CD4-positive, alpha-beta T cell (primary cell): Measurements from ENCODE around the gene CEP112. TPM values are rescaled to one million over a fixed set of nuclear protein-coding genes. Genes with fewer than 3 reads are reported as not detected.

Experiments used
- ATAC-seq: fragments of 200-7000 bp; cut with Tn5 transposase; one replicate; pipeline ENCODE4 v1.10.0; 2022; ENCODE audit warnings: mild to moderate bottlenecking; ENCODE audit not compliant: poor library complexity
- CTCF ChIA-PET: fragments of 350-600 bp; sonication (Branson Sonifier 250); formaldehyde crosslinking; loops from one replicate; lab custom pipeline; 2021; ENCODE audit warnings: antibody characterized with exemption, inconsistent platforms; lab: Charles Lee
- POLR2A ChIA-PET: fragments of 350-600 bp; sonication (Branson Sonifier 250); formaldehyde crosslinking; loops from one replicate; lab custom pipeline; 2021; ENCODE audit warnings: antibody characterized with exemption, inconsistent platforms; lab: Charles Lee
- DNase-seq, 14 experiments: peaks; one replicate each; pipeline ENCODE4 v3.0.0-alpha.2; 2013 to 2020; ENCODE audit warnings: mixed read lengths in 2 of 14
- H3K27ac ChIP-seq, 2 donors: one replicate each; pipeline versions ENCODE4 v1.5.1 to v1.7.0; 2013; ENCODE audit warnings: low read length in 2 of 2, low read depth in 1 of 2, mild to moderate bottlenecking in 1 of 2
- H3K27me3 ChIP-seq, 2 experiments: 1 replicate in 1 of 2; 2 replicates in 1 of 2; pipeline versions ENCODE4 v1.6.1 to v1.7.0; 2013; ENCODE audit warnings: low read length in 2 of 2, control low read depth in 1 of 2, mild to moderate bottlenecking in 1 of 2, moderate library complexity in 1 of 2; ENCODE audit not compliant: insufficient read depth in 2 of 2, control insufficient read depth in 1 of 2
- H3K36me3 ChIP-seq: one replicate; pipeline ENCODE4 v1.6.1; 2013; ENCODE audit warnings: low read length, control low read depth; ENCODE audit not compliant: insufficient read depth
- H3K4me1 ChIP-seq: one replicate; pipeline ENCODE4 v1.6.1; 2013; ENCODE audit warnings: low read length, control low read depth; ENCODE audit not compliant: insufficient read depth
- H3K4me3 ChIP-seq: one replicate; pipeline ENCODE4 v1.5.1; 2013; ENCODE audit warnings: mild to moderate bottlenecking, low read length, moderate library complexity
- H3K9me3 ChIP-seq, 2 experiments: 1 replicate in 1 of 2; 2 replicates in 1 of 2; pipeline versions ENCODE4 v1.6.1 to v1.7.0; 2013; ENCODE audit warnings: low read length in 2 of 2, mild to moderate bottlenecking in 2 of 2, control low read depth in 1 of 2, moderate library complexity in 1 of 2; ENCODE audit not compliant: control insufficient read depth in 1 of 2, insufficient read depth in 1 of 2
- H3K27ac Mint-ChIP-seq: one replicate; pipeline ENCODE4 v1.8.0; 2020; ENCODE audit warnings: mixed read lengths
- H3K27me3 Mint-ChIP-seq: one replicate; pipeline ENCODE4 v1.8.0; 2021; ENCODE audit warnings: mixed read lengths
- H3K36me3 Mint-ChIP-seq: one replicate; pipeline ENCODE4 v1.8.0; 2021; ENCODE audit warnings: low read depth, mixed read lengths
- H3K4me1 Mint-ChIP-seq: one replicate; pipeline ENCODE4 v1.8.0; 2021; ENCODE audit warnings: low read depth, mixed read lengths
- H3K4me3 Mint-ChIP-seq: one replicate; pipeline ENCODE4 v1.8.0; 2020; ENCODE audit warnings: mild to moderate bottlenecking, mixed read lengths
- H3K9me3 Mint-ChIP-seq: one replicate; pipeline ENCODE4 v1.8.0; 2020; ENCODE audit warnings: mixed read lengths
- intact Hi-C, 2 experiments: fragments of 100-400 bp; cut with DNase I in 1 of 2; cut with micrococcal nuclease in 1 of 2; formaldehyde crosslinking; loops; one replicate each; pipeline versions ENCODE4 v1.15.1 to v1.9.0; 2023 to 2025; cut with DNase I, micrococcal nuclease
- total RNA-seq, 174 experiments: library from RNA in 2 of 174; stranded (reverse) in 2 of 174; gene quantifications; one replicate each; pipeline ENCODE4 v1.2.3 and lab custom pipeline; 2021 to 2026
- TF ChIP-seq, protein P1 (sequence below): fragments of 200-600 bp; IDR thresholded peaks from one replicate; pipeline ENCODE4 v1.8.0; 2022; ENCODE audit warnings: antibody characterized with exemption, mild to moderate bottlenecking

The CEP112 gene
- total RNA-seq, 2 experiments from 2014 or later: 1.6 to 2.2 TPM

DNA sequence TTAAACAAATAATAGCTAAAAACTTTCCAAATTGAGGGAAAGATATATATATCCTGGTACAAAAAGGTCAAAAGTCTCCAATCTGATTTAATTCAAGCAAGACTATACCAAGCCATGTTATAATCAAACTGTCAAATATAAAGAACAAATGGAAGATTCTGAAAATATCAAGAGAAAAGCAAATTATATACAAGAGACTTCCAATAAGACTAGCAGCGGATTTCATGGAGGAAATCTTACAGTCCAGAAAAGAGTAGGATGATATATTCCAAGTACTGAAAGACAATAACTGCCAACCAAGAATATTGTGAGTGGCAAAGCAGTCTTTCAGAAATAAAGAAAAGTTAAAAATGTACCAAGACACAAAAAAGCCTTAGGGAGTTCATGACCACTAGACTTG is 102.2 kb downstream of the CEP112 start:
- intact Hi-C loops: no loop called here
- ChIA-PET CTCF (no interaction called here), POLR2A (no interaction called here)

DNA sequence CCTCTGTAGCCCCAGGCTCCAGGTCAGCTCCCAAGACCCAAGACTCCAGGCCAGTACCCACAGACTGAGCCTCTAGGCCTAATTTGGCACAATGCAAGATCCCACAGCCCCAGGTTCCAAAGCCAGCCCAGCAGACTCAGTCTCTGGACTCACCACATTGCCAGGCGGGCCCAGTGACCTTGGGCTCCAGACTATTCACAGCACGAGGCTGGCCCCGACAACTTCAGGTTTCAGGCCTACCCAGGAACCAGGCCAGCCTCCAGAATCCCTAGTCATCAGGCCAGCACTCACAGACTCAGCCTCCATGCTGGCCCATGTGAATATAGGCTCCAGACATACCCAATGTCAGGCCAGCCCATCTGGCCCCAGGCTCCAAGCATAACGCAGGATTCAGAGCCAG is 103.8 kb downstream of the CEP112 start:
- Histone ChIP-seq H3K9me3 (peaks cover 14 to 15% of the 10 kb centered on the region in 2 experiments), H3K4me1 (no peaks in the 10 kb centered on the region), H3K36me3 (no peaks in the 10 kb centered on the region), H3K27ac (no peak overlapping the region), H3K27me3 (no peaks in the 10 kb centered on the region), H3K4me3 (no peak overlapping the region)
- H3K27me3 Mint-ChIP-seq: no peaks in the 10 kb centered on the region
- H3K4me1 Mint-ChIP-seq: no peaks in the 10 kb centered on the region
- ATAC-seq (no peak), DNase-seq (no peak)
- intact Hi-C loops: no loop called here
- H3K36me3 Mint-ChIP-seq: peaks cover 2% of the 10 kb centered on the region
- CTCF ChIA-PET: no interaction called here
- TF ChIP-seq, protein P1, sequence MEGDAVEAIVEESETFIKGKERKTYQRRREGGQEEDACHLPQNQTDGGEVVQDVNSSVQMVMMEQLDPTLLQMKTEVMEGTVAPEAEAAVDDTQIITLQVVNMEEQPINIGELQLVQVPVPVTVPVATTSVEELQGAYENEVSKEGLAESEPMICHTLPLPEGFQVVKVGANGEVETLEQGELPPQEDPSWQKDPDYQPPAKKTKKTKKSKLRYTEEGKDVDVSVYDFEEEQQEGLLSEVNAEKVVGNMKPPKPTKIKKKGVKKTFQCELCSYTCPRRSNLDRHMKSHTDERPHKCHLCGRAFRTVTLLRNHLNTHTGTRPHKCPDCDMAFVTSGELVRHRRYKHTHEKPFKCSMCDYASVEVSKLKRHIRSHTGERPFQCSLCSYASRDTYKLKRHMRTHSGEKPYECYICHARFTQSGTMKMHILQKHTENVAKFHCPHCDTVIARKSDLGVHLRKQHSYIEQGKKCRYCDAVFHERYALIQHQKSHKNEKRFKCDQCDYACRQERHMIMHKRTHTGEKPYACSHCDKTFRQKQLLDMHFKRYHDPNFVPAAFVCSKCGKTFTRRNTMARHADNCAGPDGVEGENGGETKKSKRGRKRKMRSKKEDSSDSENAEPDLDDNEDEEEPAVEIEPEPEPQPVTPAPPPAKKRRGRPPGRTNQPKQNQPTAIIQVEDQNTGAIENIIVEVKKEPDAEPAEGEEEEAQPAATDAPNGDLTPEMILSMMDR: no peak
- H3K9me3 Mint-ChIP-seq: peaks cover 8% of the 10 kb centered on the region
- POLR2A ChIA-PET: no interaction called here
- no peak overlapping the region for H3K27ac Mint-ChIP-seq
- no peak overlapping the region for H3K4me3 Mint-ChIP-seq

More for the DNA sequence above, 102.2 kb downstream of the CEP112 start:
- no peaks in the 10 kb centered on the region for H3K27me3 ChIP-seq
- H3K4me3 ChIP-seq: no peak overlapping the region
- H3K4me1 ChIP-seq: no peaks in the 10 kb centered on the region
- TF ChIP-seq, protein P1: no peak
- no peak overlapping the region for H3K4me3 Mint-ChIP-seq
- no peaks in the 10 kb centered on the region for H3K36me3 Mint-ChIP-seq
- no peak overlapping the region for H3K27ac Mint-ChIP-seq
- H3K36me3 ChIP-seq: no peaks in the 10 kb centered on the region
- no peaks in the 10 kb centered on the region for H3K27me3 Mint-ChIP-seq
- DNase-seq (no peak), ATAC-seq (no peak)
- peaks cover 7% of the 10 kb centered on the region for H3K9me3 Mint-ChIP-seq
- H3K9me3 ChIP-seq: peaks cover 11 to 14% of the 10 kb centered on the region in 2 experiments
- H3K27ac ChIP-seq: no peak overlapping the region
- H3K4me1 Mint-ChIP-seq: no peaks in the 10 kb centered on the region

DNA sequence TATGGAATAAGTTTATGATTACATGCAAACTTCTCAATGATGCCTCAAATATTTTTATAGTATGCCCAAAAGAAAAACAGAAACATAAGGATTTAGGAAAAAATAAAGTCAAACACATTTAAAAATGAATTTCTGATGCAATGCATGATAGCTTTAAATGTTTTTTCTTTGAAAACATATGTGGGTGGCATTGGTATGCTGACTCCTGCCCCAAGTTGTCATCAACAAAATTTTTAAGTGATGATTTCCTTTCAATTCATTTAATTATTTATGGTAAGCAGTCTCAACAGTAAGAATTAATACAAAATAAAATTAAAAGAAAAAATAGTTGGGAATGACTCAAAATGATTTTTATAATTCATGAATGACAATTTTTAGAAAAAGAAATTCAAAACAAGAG is 104.9 kb downstream of the CEP112 start:
- H3K36me3 Mint-ChIP-seq: peaks cover 4% of the 10 kb centered on the region
- Histone ChIP-seq H3K27me3 (no peaks in the 10 kb centered on the region), H3K27ac (no peak overlapping the region), H3K4me1 (no peaks in the 10 kb centered on the region), H3K4me3 (no peak overlapping the region), H3K9me3 (peaks cover 14 to 15% of the 10 kb centered on the region in 2 experiments), H3K36me3 (no peaks in the 10 kb centered on the region)
- no peak overlapping the region for H3K27ac Mint-ChIP-seq
- H3K4me3 Mint-ChIP-seq: no peak overlapping the region
- DNase-seq (no peak), ATAC-seq (no peak)
- no peaks in the 10 kb centered on the region for H3K4me1 Mint-ChIP-seq
- TF ChIP-seq, protein P1: no peak
- peaks cover 11% of the 10 kb centered on the region for H3K9me3 Mint-ChIP-seq
- no peaks in the 10 kb centered on the region for H3K27me3 Mint-ChIP-seq
- ChIA-PET CTCF (interaction anchor here (1.2 kb wide), 1 partner anchor 9 kb away, joined by 3 read pairs; no protein-coding TSS in a partner anchor), POLR2A (no interaction called here)
- intact Hi-C loops: no loop called here
